Urinary bladder (tissue), 4 donors: ENCODE data around the gene VBP1. TPM values are rescaled to one million over a fixed set of nuclear protein-coding genes. Genes with fewer than 3 reads are reported as not detected.
"Not testable (repeated sequence)": the region's sequence is repeated elsewhere in the genome, so short reads cannot be mapped to it uniquely, and the experiment has no call there.

ENCODE experiments used
- DNase-seq: peaks from one replicate; pipeline ENCODE4 v3.0.0-alpha.2; 2015; ENCODE audit errors: extremely low spot score
- H3K27ac ChIP-seq: one replicate; pipeline ENCODE4 v1.5.1; 2013; ENCODE audit warnings: low read depth, mild to moderate bottlenecking, moderate library complexity
- H3K36me3 ChIP-seq: one replicate; pipeline ENCODE4 v1.6.1; 2013; ENCODE audit warnings: mild to moderate bottlenecking, moderate library complexity; ENCODE audit not compliant: insufficient read depth
- H3K4me1 ChIP-seq: one replicate; pipeline ENCODE4 v1.6.1; 2013; ENCODE audit warnings: mild to moderate bottlenecking, moderate library complexity; ENCODE audit not compliant: insufficient read depth
- H3K4me3 ChIP-seq: one replicate; pipeline ENCODE4 v1.5.1; 2013; ENCODE audit warnings: low read depth, low read length
- WGBS: extraction: QIAGEN DNeasy Blood & Tissue Kit; methylation state at CpG from one replicate; pipeline ENCODE4 v1.1.7; 2013; 5-methylcytosine and 5-hydroxymethylcytosine counted together
- polyA plus RNA-seq: library from polyadenylated mRNA; stranded (reverse); fragments of 200-250 nt; gene quantifications from one replicate; pipeline ENCODE4 v1.2.3, GENCODE V29; 2013
- total RNA-seq: library from RNA; depleted of rRNA; stranded (reverse); fragments of >200 nt; gene quantifications from one replicate; pipeline ENCODE4 v1.2.3, GENCODE V29; 2014
- donor health status: healthy with polysubstance abuse.
- donor health status: healthy.

VBP1 gene
- total and polyA plus RNA-seq, 2 donors: 34.9 to 91.9 TPM

DNA sequence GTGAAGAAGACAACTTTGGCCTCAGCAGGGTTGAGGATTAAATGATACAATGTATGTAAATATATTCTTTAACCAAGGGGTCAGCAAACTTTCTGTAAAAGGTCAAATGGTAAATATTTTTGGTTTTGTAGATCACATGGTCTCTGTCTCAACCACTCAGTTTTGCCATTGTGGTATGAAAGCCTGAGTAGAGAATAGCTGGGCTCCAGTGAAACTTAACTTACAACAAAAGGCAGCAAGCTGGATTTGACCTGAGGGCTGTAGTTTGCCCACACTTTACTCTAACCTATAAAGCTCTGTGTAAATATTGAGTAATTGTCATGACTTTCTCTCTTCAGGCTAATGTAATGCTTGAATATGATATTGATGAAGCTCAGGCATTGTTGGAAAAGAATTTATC is 19.6 kb downstream of the VBP1 start:
- Histone ChIP-seq H3K4me3 (no peak overlapping the region), H3K27ac (no peak overlapping the region), H3K4me1 (no peaks in the 10 kb centered on the region), H3K36me3 (no peaks in the 10 kb centered on the region)
- DNase-seq: no peak

DNA sequence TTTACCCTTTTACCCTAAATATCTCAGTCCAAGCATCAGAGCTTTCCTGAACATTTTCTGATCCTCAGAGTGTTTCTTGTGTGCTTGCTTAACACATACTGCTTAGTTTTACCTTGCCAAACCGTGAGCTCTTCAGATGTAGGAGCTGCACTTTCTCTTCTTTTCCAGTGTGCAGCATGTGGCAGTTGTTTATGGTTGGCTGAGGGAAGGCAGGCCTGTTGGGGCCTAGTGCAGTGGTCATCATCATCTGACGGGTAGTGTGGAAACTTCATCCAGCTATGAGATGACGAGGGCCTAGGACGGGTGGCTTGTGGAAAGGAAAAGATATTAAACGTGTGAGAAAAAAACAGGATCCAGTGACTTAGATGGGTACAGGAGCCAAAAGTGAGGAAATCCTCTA is 21.5 kb downstream of the VBP1 start:
- WGBS: 87% methylated on average over 5 of the region's 5 CpGs
- H3K36me3 ChIP-seq: no peaks in the 10 kb centered on the region
- H3K27ac ChIP-seq: no peak overlapping the region
- H3K4me3 ChIP-seq: no peak overlapping the region
- H3K4me1 ChIP-seq: no peaks in the 10 kb centered on the region
- no peak for DNase-seq

DNA sequence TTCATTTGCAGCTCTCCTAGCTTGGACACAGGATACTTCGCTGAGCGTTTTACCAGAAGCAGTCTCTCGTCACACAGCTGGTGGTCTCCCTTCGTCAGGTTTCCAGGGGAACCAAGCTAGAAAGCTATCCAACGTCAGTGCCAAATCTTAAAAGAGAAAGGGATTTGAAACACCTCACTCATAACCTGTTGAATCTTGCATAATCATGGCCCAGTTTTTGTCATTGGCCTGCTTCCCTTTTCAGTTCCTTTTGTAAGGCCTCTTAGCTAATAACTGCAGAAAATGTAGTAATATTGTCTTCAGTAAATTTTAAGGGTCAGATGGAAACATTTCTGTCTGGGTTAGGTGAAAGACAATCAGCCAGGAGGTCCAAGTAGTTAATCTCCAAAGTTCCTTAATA is 26.0 kb downstream of the VBP1 start:
- Histone ChIP-seq H3K36me3 (no peaks in the 10 kb centered on the region), H3K4me3 (no peak overlapping the region), H3K27ac (no peak overlapping the region), H3K4me1 (no peaks in the 10 kb centered on the region)
- DNase-seq: no peak
- 73% methylated on average over 5 of the region's 5 CpGs for WGBS

DNA sequence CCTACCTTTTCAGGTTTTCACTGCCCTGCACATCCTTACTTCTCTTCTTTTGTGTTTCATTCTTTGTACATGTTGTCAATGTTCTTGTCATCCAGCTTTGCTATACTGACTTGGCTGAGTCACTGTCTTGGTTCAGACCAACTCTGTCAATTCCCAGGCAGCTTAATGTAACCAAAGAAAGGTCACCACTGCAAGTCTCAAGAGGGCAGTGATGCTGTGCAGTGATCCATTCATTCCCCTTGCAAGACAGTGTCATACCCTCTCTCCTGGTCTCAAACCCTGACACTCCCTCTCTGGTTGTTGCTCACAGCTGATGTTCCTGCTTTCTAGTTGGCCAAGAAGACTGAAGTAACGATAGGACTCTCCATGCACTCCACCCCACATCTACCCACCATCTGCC is 30.5 kb downstream of the VBP1 start:
- no peak for DNase-seq
- Histone ChIP-seq H3K27ac (no peak overlapping the region), H3K4me1 (no peaks in the 10 kb centered on the region), H3K36me3 (no peaks in the 10 kb centered on the region), H3K4me3 (no peak overlapping the region)
- 93% methylated on average over 1 of the region's 1 CpG for WGBS

DNA sequence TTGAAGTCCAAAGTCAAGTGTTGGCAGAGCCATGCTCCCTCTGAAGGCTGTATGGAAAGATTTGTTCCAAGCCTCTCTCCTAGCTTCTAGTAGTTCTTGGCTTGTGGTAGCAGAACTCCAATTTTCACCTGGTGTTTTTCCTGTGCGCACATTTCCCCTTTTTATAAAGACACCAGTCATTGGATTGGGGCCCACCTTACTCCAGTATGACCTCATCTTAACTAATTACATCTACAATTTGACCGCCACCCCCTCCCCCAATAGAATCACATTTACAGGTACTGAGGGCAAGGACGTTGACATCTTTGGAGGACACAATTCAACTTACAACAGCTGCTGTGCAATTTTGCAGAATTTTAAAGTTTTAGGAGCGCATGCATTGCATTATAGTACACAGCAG is 31.2 kb downstream of the VBP1 start:
- Histone ChIP-seq H3K4me1 (no peaks in the 10 kb centered on the region), H3K27ac (no peak overlapping the region), H3K36me3 (no peaks in the 10 kb centered on the region), H3K4me3 (no peak overlapping the region)
- DNase-seq: no peak
- 81% methylated on average over 4 of the region's 4 CpGs for WGBS

DNA sequence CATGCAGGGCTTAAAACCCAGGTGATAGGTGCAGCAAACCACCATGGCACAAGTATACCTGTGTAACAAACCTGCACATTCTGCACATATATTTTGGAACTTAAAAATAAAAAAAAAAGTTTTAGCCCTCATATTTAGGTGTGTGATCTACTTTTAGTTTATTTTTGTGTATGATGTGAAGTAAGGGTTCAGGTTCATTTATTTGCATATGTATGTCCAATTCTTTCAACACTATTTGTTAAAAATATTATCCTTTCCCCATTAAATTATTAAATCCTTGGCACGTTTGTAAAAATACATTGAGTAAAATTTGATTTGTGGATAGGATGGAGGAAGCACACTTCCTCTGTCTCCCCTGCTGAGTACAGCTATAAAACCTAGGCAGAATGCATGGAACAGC is 35.1 kb downstream of the VBP1 start:
- Histone ChIP-seq H3K4me3 (no peak overlapping the region), H3K27ac (no peak overlapping the region), H3K36me3 (no peaks in the 10 kb centered on the region), H3K4me1 (no peaks in the 10 kb centered on the region)
- 51% methylated on average over 1 of the region's 1 CpG for WGBS
- DNase-seq: no peak

DNA sequence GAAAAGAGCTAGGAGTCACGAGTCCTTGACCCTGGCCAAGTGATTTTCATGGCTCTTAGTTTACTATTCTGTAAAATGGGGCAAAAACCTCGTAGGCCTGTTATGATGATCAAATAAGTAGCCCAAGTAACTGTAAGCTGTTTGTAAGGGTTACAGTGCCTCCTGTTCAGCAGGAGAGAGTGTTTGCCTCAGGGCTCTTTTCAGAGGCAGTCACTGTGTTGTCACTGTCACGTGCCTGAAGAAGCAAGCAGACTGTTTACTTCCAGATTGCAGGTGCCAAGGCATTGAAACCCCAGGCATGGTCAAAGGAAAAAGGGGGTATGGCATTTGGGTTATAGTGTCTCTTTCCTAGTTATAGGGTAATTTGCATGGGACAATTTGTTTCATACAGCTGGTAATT is 43.5 kb downstream of the VBP1 start:
- DNase-seq: no peak
- H3K4me3 ChIP-seq: no peak overlapping the region
- WGBS: 70% methylated on average over 3 of the region's 3 CpGs
- no peak overlapping the region for H3K27ac ChIP-seq
- no peaks in the 10 kb centered on the region for H3K4me1 ChIP-seq
- H3K36me3 ChIP-seq: no peaks in the 10 kb centered on the region

DNA sequence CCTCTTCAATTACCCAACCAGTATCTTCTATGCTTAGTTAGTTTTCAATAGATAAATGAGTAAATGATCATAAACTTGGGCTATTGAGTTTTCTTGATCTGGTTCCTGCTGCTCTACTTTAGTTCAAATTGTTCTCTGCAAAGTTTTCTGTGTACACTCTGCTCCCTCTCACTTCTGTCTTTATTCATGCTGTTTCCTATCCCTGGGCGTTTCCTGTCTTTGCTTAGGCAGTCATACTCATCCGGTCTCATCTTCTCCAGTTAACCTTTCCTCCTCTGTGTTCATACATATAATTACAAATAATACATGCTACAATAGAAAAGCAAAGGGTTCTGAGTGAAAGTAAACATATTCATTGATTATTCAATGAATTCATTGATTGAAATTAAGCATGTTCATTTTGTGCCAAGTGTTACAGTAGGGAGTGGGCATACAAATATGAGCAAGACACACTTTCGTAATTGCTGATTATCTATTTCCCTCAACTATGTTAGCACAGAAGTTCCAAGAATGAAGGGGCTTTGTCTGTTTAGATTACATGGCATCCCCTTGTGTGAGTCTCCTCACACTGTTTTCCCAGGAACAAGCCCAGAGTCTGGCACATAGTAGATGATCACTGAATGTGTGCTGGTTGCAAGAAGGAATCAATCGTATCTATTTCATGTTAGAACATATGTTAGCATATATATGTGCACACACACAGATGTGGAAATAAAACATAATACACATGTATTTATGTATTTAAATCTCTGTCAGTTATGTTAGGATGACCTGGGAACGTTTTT is 46.9 kb downstream of the VBP1 start:
- no peak overlapping the region for H3K4me3 ChIP-seq
- no peak for DNase-seq
- no peak overlapping the region for H3K27ac ChIP-seq
- H3K36me3 ChIP-seq: no peaks in the 10 kb centered on the region
- H3K4me1 ChIP-seq: no peaks in the 10 kb centered on the region
- whole genome bisulfite sequencing: 38% methylated on average over 5 of the region's 5 CpGs

DNA sequence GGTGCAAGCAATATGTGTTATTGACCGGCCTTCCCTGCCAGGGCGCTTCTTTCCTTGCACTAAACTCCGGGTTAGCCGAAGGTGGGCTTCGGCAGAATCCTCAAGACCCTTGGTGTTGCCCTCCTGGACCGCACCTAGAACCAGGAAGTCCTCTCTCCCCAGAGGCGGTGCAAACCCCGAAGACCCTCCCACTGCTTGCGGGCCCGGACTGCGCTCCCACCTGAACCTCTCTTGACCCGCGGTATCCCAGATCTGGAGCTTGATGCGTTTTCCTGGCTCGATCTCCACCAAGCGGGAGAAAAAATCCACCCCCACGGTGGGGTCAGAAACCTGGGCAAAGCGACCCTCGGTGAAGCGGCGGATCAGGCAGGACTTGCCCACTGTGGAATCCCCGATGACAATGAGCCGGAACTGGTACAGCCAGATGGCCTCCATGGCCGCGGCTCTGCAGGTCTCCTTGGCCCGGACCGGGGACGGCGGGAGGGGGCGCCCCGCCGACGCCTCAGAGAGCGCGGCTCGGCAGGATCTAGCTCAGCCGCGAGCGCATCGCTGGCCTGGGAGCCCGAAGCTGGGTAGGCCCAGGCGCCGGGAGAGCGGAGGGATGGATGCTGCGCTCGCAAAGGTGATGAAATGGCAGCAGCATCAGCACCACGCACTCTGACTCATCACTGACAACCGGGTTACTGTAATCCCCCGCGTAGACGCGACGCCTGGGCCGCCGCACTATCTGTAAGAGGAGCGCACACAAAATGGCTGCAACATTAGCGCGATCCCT is 47.8 kb downstream of the VBP1 start, which contains the start of gene RAB39B:
Gene RAB39B (minus strand): TSS at position 638 of the 775 bp plus-strand sequence. CDS start 203 bp downstream, at position 435.
- DNase-seq: peak; percentile 14
- H3K4me3 ChIP-seq: peak within 1 kb of the TSS; percentile 37
- no peaks in the 10 kb centered on the region for H3K36me3 ChIP-seq
- no peak within 1 kb of the TSS for H3K27ac ChIP-seq
- H3K4me1 ChIP-seq: no peaks in the 10 kb centered on the region
- 2% methylated on average over 57 of the region's 58 CpGs for WGBS

DNA sequence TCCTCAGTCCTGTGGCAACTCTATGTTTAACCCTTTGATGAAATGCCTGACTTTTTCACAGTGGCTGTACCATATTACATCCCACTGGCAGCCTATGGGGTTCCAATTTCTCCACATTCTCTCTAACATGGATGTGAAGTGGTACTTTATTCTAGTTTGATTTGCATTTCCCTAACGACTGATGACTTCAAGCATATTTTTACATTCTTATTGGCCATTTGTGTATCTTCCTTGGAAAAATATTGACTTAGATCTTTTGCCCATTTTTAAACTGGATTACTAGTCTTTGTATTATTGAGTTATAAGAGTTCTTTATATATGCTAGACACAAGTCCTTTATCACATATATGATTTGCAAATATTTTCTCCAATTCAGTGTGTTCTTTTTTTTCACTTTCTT is 50.2 kb downstream of the VBP1 start:
- WGBS: 92% methylated on average over 1 of the region's 1 CpG
- Histone ChIP-seq H3K4me1 (no peaks in the 10 kb centered on the region), H3K27ac (no peak overlapping the region), H3K36me3 (no peaks in the 10 kb centered on the region), H3K4me3 (no peak overlapping the region)
- no peak for DNase-seq

DNA sequence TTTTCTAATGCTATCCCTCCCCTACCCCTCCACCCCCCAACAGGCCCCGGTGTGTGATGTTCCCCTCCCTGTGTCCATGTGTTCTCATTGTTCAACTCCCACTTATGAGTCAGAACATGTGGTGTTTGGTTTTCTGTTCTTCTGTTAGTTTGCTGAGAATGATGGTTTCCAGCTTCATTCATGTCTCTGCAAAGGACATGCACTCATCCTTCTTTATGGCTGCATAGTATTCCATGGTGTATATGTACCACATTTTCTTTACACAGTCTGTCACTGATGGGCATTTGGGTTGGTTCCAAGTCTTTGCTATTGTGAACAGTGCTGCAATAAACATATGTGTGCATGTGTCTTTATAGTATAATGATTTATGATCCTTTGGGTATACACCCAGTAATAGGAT is 51.7 kb downstream of the VBP1 start:
- H3K36me3 ChIP-seq, H3K4me3 ChIP-seq, H3K4me1 ChIP-seq, DNase-seq, H3K27ac ChIP-seq: not testable (repeated sequence)
- WGBS: 77% methylated on average over 1 of the region's 1 CpG

DNA sequence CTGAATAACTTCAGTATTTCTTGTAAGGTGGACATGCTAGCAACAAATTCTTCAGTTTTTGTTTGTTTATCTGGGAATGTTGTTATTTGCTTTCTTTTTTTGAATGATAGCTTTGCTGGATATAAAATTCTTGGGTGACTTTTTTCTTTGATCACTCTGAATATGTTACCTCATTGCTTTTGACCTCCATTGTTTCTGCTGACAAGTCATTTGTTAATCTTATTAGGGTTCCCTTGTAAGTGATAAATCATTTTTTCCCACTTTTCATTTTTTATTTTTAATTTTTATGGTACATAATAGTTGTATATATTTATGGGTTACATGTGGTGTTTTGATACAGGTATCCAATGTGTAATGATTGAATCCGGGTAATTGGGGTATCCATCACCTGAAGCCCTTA is 54.7 kb downstream of the VBP1 start:
- H3K27ac ChIP-seq: no peak overlapping the region
- no peaks in the 10 kb centered on the region for H3K36me3 ChIP-seq
- 94% methylated on average over 1 of the region's 1 CpG for WGBS
- no peaks in the 10 kb centered on the region for H3K4me1 ChIP-seq
- no peak for DNase-seq
- no peak overlapping the region for H3K4me3 ChIP-seq

DNA sequence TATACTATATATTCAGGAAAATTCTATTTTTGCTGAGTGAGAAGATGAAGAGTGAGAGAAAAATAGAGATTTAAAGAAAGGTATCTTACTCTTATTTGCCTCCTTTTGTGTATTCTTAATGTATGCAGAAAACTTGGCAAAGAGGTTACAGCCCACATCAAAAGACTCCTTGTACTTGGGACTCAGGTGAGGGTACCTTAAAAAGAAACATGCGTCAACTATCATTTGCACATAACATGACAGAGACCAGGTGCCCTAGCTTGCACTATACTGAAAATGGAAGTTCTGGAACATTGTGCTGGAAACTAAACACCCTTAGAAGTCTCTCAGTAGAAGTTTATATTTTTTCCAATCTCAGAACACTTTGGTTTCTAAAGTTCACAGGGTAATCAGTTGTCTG is 63.6 kb downstream of the VBP1 start:
- Histone ChIP-seq H3K36me3 (no peaks in the 10 kb centered on the region), H3K4me1 (no peaks in the 10 kb centered on the region), H3K27ac (no peak overlapping the region), H3K4me3 (no peak overlapping the region)
- DNase-seq: no peak
- WGBS: 93% methylated on average over 1 of the region's 1 CpG
